ENCODE measurements around the gene SKP2. TPM values are rescaled to one million over a fixed set of nuclear protein-coding genes. Genes with fewer than 3 reads are reported as not detected.

SKP2 gene
- total and polyA plus RNA-seq, 2 experiments from 2014 or later: 64.6 to 103 TPM

- peak overlapping the region; percentile 77 for H3K27ac ChIP-seq
- peak overlapping the region; percentile 42 for H3K4me3 ChIP-seq
- H3K9me2 ChIP-seq (replicated peaks; ENCODE audit: insufficient read depth): no peaks in the 10 kb centered on the region
- no peaks in the 10 kb centered on the region for H3K36me3 ChIP-seq (replicated peaks; ENCODE audit: insufficient read depth, low read depth)
- TF ChIP-seq EZH2 (IDR thresholded peaks at IDR 0.05; ENCODE audit: borderline replicate concordance): no peak
- no peak for TF ChIP-seq EZH2phosphoT487 (IDR thresholded peaks at IDR 0.05; ENCODE audit: low read depth, severe bottlenecking, unreplicated experiment)
- no peak for TF ChIP-seq CTCF (IDR thresholded peaks at IDR 0.05; ENCODE audit: poor library complexity)
- H3K4me1 ChIP-seq (ENCODE audit: insufficient read depth): peaks cover 23% of the 10 kb centered on the region
- H3K9me3 ChIP-seq (ENCODE audit: low read depth): no peaks in the 10 kb centered on the region
- H3K27me3 ChIP-seq: no peaks in the 10 kb centered on the region
- WGBS (ENCODE audit: low lambda C conversion rate, missing lambda C conversion rate): 7% methylated on average over 23 of the region's 23 CpGs
- H2AFZ ChIP-seq: peak overlapping the region; percentile 72
- H3K79me2 ChIP-seq: peaks cover 73% of the 10 kb centered on the region
- no peaks in the 10 kb centered on the region for H4K20me1 ChIP-seq (ENCODE audit: insufficient read depth, poor library complexity, severe bottlenecking)
- peak; percentile 64 for DNase-seq (ENCODE audit: low spot score)
- peak overlapping the region; percentile 90 for H3K4me2 ChIP-seq
These were observed 1.1 kb upstream of the SKP2 start for GRCh38 chr5:36150676-36151433.

DNA sequence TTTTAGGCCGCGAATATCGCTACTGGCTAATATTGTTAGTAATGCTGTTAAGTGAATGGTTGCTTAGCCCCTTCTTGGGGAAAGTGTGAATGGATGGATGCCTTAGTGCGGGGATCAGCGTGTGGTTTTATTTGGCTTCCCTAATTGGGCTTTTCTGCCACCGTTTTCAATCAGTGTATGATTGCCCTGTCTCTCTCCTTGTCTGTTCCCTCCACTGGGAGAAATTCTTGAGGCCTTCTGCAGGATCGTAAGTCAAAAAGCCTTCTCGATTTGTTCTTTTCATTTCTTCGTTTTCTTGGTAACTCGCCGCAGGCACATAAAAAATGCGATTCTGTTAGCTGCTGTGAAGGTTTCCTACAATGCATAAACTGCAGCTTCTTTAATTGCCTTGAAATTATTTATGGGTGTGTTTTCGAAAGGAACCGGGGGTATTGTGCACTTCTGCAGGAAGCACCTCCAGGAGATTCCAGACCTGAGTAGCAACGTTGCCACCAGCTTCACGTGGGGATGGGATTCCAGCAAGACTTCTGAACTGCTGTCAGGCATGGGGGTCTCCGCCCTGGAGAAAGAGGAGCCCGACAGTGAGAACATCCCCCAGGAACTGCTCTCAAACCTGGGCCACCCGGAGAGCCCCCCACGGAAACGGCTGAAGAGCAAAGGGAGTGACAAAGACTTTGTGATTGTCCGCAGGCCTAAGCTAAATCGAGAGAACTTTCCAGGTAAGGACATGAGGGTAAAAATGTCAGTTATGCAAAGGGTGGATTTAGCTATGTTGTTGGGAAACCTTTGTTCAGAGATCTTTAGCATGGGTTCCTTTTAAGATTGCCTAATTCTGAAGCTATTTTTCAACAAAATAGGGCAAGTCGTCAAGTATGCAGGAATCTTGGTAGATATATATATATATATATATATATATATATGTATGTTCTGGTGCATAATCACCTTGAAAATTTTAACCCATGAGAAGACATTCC lies 700 bp downstream of the SKP2 start:
- DNase-seq (ENCODE audit: low spot score): no peak
- Histone ChIP-seq H3K36me3 (replicated peaks; ENCODE audit: insufficient read depth, low read depth) (no peaks in the 10 kb centered on the region), H2AFZ (peak overlapping the region; percentile 28), H3K27ac (peak overlapping the region; percentile 72), H3K4me3 (peak overlapping the region; percentile 15), H3K9me2 (replicated peaks; ENCODE audit: insufficient read depth) (no peaks in the 10 kb centered on the region), H4K20me1 (ENCODE audit: insufficient read depth, poor library complexity, severe bottlenecking) (no peaks in the 10 kb centered on the region), H3K4me2 (peak overlapping the region; percentile 88), H3K79me2 (peaks cover 76% of the 10 kb centered on the region), H3K4me1 (ENCODE audit: insufficient read depth) (peaks cover 41% of the 10 kb centered on the region), H3K9me3 (ENCODE audit: low read depth) (no peaks in the 10 kb centered on the region), H3K27me3 (no peaks in the 10 kb centered on the region)
- TF ChIP-seq EZH2 (IDR thresholded peaks at IDR 0.05; ENCODE audit: borderline replicate concordance): no peak
- no peak for TF ChIP-seq EZH2phosphoT487 (IDR thresholded peaks at IDR 0.05; ENCODE audit: low read depth, severe bottlenecking, unreplicated experiment)
- TF ChIP-seq CTCF (IDR thresholded peaks at IDR 0.05; ENCODE audit: poor library complexity): no peak
- WGBS (ENCODE audit: low lambda C conversion rate, missing lambda C conversion rate): 1% methylated on average over 24 of the region's 24 CpGs

GRCh38 chr5:36153298-36153677 lies 1.4 kb downstream of the SKP2 start:
- Histone ChIP-seq H4K20me1 (ENCODE audit: insufficient read depth, poor library complexity, severe bottlenecking) (no peaks in the 10 kb centered on the region), H3K9me3 (ENCODE audit: low read depth) (no peaks in the 10 kb centered on the region), H3K79me2 (peaks cover 76% of the 10 kb centered on the region), H3K36me3 (replicated peaks; ENCODE audit: insufficient read depth, low read depth) (no peaks in the 10 kb centered on the region), H3K9me2 (replicated peaks; ENCODE audit: insufficient read depth) (no peaks in the 10 kb centered on the region), H2AFZ (no peak overlapping the region), H3K4me2 (peak overlapping the region; percentile 88), H3K4me3 (peak overlapping the region; percentile 15), H3K27me3 (no peaks in the 10 kb centered on the region), H3K27ac (peak overlapping the region; percentile 72), H3K4me1 (ENCODE audit: insufficient read depth) (peaks cover 48% of the 10 kb centered on the region)
- no peak for DNase-seq (ENCODE audit: low spot score)
- WGBS (ENCODE audit: low lambda C conversion rate, missing lambda C conversion rate): 54% methylated on average over 7 of the region's 7 CpGs
- TF ChIP-seq CTCF (IDR thresholded peaks at IDR 0.05; ENCODE audit: poor library complexity): no peak
- no peak for TF ChIP-seq EZH2 (IDR thresholded peaks at IDR 0.05; ENCODE audit: borderline replicate concordance)
- no peak for TF ChIP-seq EZH2phosphoT487 (IDR thresholded peaks at IDR 0.05; ENCODE audit: low read depth, severe bottlenecking, unreplicated experiment)

Measured in hepatocyte (in vitro differentiated cells).